GM12878 (cell line): ENCODE measurements around the gene TXNDC8. TPM values are rescaled to one million over a fixed set of nuclear protein-coding genes. Genes with fewer than 3 reads are reported as not detected.

Experiments used
- BACH1 ChIP-seq: fragments of 450-650 bp; IDR thresholded peaks from 2 replicates; pipeline ENCODE4 v1.6.1; 2017; ENCODE audit warnings: mild to moderate bottlenecking, borderline replicate concordance
- BHLHE40 ChIP-seq, 2 experiments: fragments of 450-650 bp in 1 of 2; IDR thresholded peaks; 2 replicates each; pipeline ENCODE4 v1.6.1; 2011 to 2017; ENCODE audit warnings: low read depth in 2 of 2, borderline replicate concordance in 1 of 2, improper control_type of control experiment in 1 of 2, low read length in 1 of 2, mild to moderate bottlenecking in 1 of 2
- CHD1 ChIP-seq: IDR thresholded peaks from 2 replicates; pipeline ENCODE4 v1.6.1; 2012; ENCODE audit warnings: low read depth, low read length, improper control_type of control experiment
- ESRRA ChIP-seq: IDR thresholded peaks from 2 replicates; pipeline ENCODE4 v1.6.1; 2012; ENCODE audit warnings: mild to moderate bottlenecking, low read length, improper control_type of control experiment
- HCFC1 ChIP-seq: fragments of 150-350 bp; IDR thresholded peaks from 2 replicates; pipeline ENCODE4 v1.6.1; 2014; ENCODE audit warnings: low read length
- HDGF ChIP-seq: fragments of 450-650 bp; IDR thresholded peaks from 2 replicates; pipeline ENCODE4 v1.6.1; 2016; ENCODE audit warnings: antibody characterized with exemption
- IRF5 ChIP-seq: fragments of 450-650 bp; IDR thresholded peaks from 2 replicates; pipeline ENCODE4 v1.6.1; 2017; ENCODE audit warnings: borderline replicate concordance
- KDM1A ChIP-seq: fragments of 200-600 bp; sonication (generic); IDR thresholded peaks from 2 replicates; pipeline ENCODE4 v1.6.1; 2016; ENCODE audit warnings: borderline replicate concordance
- MLLT1 ChIP-seq: fragments of 450-650 bp; IDR thresholded peaks from 2 replicates; pipeline ENCODE4 v1.6.1; 2016; ENCODE audit warnings: mild to moderate bottlenecking
- NBN ChIP-seq: fragments of 450-650 bp; IDR thresholded peaks from 2 replicates; pipeline ENCODE4 v1.6.1; 2016
- PAX5 ChIP-seq: IDR thresholded peaks from 2 replicates; pipeline ENCODE4 v1.6.1; 2011; ENCODE audit warnings: low read depth, low read length, borderline replicate concordance
- PAX8 ChIP-seq: fragments of 450-650 bp; IDR thresholded peaks from 2 replicates; pipeline ENCODE4 v1.6.1; 2017; ENCODE audit warnings: mild to moderate bottlenecking, moderate library complexity
- POLR2AphosphoS5 ChIP-seq: IDR thresholded peaks from 2 replicates; pipeline ENCODE4 v1.6.1; 2011; ENCODE audit warnings: mild to moderate bottlenecking, low read length, inconsistent platforms
- RCOR1 ChIP-seq: conservative IDR thresholded peaks from 2 replicates; pipeline ENCODE4 v1.6.1; 2012; ENCODE audit warnings: low read depth, low read length, improper control_type of control experiment
- SMAD1 ChIP-seq: fragments of 450-650 bp; IDR thresholded peaks from 2 replicates; pipeline ENCODE4 v1.6.1; 2018; ENCODE audit warnings: mild to moderate bottlenecking, low read depth; ENCODE audit not compliant: partially characterized antibody
- SMARCA5 ChIP-seq: fragments of 450-650 bp; IDR thresholded peaks from 2 replicates; pipeline ENCODE4 v1.6.1; 2017; ENCODE audit warnings: mild to moderate bottlenecking
- SPI1 ChIP-seq: IDR thresholded peaks from 2 replicates; pipeline ENCODE4 v1.6.1; 2011; ENCODE audit warnings: low read depth, mild to moderate bottlenecking, low read length, moderate library complexity, borderline replicate concordance; ENCODE audit not compliant: insufficient read depth
- SREBF1 ChIP-seq: IDR thresholded peaks from 2 replicates; pipeline ENCODE4 v1.6.1; 2012; ENCODE audit warnings: mild to moderate bottlenecking, low read length
- STAT1 ChIP-seq: fragments of 450-650 bp; conservative IDR thresholded peaks from 2 replicates; pipeline ENCODE4 v1.6.1; 2014; ENCODE audit warnings: antibody characterized with exemption, mild to moderate bottlenecking
- ZBTB33 ChIP-seq: fragments of 450-650 bp; IDR thresholded peaks from 2 replicates; pipeline ENCODE4 v1.6.1; 2017; ENCODE audit warnings: mild to moderate bottlenecking
- ZNF622 ChIP-seq: fragments of 450-650 bp; IDR thresholded peaks from 2 replicates; pipeline ENCODE4 v1.6.1; 2017; ENCODE audit warnings: mild to moderate bottlenecking, inconsistent platforms
- ZZZ3 ChIP-seq: IDR thresholded peaks from 2 replicates; pipeline ENCODE4 v1.6.1; 2011; ENCODE audit warnings: low read depth; ENCODE audit not compliant: control insufficient read depth, insufficient read length
- polyA plus RNA-seq, 11 experiments: library from polyadenylated mRNA; depleted of rRNA in 4 of 11; unstranded in 6 of 11; stranded (reverse) in 5 of 11; fragments of >200 nt; fragmentation: Nextera tagmentation in 4 of 11; fragmentation: Illumina TruSeq in 1 of 11; extraction: Ambion mirVana in 4 of 11; extraction: Trizol in 1 of 11; gene quantifications; 1 replicate in 1 of 11; 2 replicates in 10 of 11; pipeline versions ENCODE4 v1.2.1 to v1.2.3, GENCODE V29; 2011 to 2016; ENCODE audit warnings: inconsistent platforms in 2 of 11, missing spikeins in 2 of 11, low read depth in 1 of 11
- total RNA-seq, 4 experiments: library from RNA; depleted of rRNA in 3 of 4; stranded (reverse); fragments of >200 nt in 3 of 4; fragmentation: Illumina TruSeq in 1 of 4; extraction: Trizol in 1 of 4; gene quantifications; 2 replicates each; pipeline versions ENCODE4 v1.2.1 to v1.2.3, GENCODE V29; 2013 to 2021
- TF ChIP-seq, protein P1 (sequence below): fragments of 450-650 bp; IDR thresholded peaks from 2 replicates; pipeline ENCODE4 v1.6.1; 2017; ENCODE audit warnings: antibody characterized with exemption, mild to moderate bottlenecking, moderate library complexity

Gene TXNDC8
- total and polyA plus RNA-seq, 10 of the 15 experiments (the other 5 are each of a cell fraction or from before 2014, with no cell fraction given), result not detected

- TF ChIP-seq ZBTB33, result no peak
- TF ChIP-seq HDGF, result no peak
- TF ChIP-seq RCOR1, result no peak
- TF ChIP-seq BHLHE40 (IDR thresholded peaks at IDR 0.05; ENCODE audit: borderline replicate concordance in 1 of 2, low read depth in 2 of 2, low read length in 1 of 2), result no peak
- no peak for TF ChIP-seq PAX8
- TF ChIP-seq CHD1, result no peak
- TF ChIP-seq SREBF1, result no peak
- TF ChIP-seq ZZZ3, result no peak
- TF ChIP-seq SMAD1, result no peak
- TF ChIP-seq SPI1, result no peak
- no peak for TF ChIP-seq HCFC1
- TF ChIP-seq KDM1A, result no peak
- TF ChIP-seq PAX5, result 0 out of 2 replicates have a peak, but pooled peaks have one; percentile 1
- peak; percentile 39; the same call in 1 of the 2 replicates for TF ChIP-seq NBN
- no peak; the same call in 1 of the 2 replicates for TF ChIP-seq SMARCA5
- TF ChIP-seq, protein P1, sequence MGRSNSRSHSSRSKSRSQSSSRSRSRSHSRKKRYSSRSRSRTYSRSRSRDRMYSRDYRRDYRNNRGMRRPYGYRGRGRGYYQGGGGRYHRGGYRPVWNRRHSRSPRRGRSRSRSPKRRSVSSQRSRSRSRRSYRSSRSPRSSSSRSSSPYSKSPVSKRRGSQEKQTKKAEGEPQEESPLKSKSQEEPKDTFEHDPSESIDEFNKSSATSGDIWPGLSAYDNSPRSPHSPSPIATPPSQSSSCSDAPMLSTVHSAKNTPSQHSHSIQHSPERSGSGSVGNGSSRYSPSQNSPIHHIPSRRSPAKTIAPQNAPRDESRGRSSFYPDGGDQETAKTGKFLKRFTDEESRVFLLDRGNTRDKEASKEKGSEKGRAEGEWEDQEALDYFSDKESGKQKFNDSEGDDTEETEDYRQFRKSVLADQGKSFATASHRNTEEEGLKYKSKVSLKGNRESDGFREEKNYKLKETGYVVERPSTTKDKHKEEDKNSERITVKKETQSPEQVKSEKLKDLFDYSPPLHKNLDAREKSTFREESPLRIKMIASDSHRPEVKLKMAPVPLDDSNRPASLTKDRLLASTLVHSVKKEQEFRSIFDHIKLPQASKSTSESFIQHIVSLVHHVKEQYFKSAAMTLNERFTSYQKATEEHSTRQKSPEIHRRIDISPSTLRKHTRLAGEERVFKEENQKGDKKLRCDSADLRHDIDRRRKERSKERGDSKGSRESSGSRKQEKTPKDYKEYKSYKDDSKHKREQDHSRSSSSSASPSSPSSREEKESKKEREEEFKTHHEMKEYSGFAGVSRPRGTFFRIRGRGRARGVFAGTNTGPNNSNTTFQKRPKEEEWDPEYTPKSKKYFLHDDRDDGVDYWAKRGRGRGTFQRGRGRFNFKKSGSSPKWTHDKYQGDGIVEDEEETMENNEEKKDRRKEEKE, result no peak
- TF ChIP-seq STAT1, result no peak
- TF ChIP-seq MLLT1, result peak; percentile 62
- no peak for TF ChIP-seq ZNF622
- peak; percentile 17; the same call in 1 of the 2 replicates for TF ChIP-seq POLR2AphosphoS5
- no peak for TF ChIP-seq ESRRA
- TF ChIP-seq BACH1, result no peak
- no peak for TF ChIP-seq IRF5
These were observed 80.4 kb downstream of the TXNDC8 start (continued) for GRCh38 chr9:110257097-110257841.
